ENCODE results near the gene SPN. TPM values are rescaled to one million over a fixed set of nuclear protein-coding genes. Genes with fewer than 3 reads are reported as not detected.
A peak's percentile ranks its signal among the peaks of the same experiment; 100 is the strongest.
"Not testable (repeated sequence)": the region's sequence is repeated elsewhere in the genome, so short reads cannot be mapped to it uniquely, and the experiment has no call there.

The SPN gene, protein sequence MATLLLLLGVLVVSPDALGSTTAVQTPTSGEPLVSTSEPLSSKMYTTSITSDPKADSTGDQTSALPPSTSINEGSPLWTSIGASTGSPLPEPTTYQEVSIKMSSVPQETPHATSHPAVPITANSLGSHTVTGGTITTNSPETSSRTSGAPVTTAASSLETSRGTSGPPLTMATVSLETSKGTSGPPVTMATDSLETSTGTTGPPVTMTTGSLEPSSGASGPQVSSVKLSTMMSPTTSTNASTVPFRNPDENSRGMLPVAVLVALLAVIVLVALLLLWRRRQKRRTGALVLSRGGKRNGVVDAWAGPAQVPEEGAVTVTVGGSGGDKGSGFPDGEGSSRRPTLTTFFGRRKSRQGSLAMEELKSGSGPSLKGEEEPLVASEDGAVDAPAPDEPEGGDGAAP
- 100 to 1,000 TPM; 109 to 114 TPM for total RNA-seq

DNA sequence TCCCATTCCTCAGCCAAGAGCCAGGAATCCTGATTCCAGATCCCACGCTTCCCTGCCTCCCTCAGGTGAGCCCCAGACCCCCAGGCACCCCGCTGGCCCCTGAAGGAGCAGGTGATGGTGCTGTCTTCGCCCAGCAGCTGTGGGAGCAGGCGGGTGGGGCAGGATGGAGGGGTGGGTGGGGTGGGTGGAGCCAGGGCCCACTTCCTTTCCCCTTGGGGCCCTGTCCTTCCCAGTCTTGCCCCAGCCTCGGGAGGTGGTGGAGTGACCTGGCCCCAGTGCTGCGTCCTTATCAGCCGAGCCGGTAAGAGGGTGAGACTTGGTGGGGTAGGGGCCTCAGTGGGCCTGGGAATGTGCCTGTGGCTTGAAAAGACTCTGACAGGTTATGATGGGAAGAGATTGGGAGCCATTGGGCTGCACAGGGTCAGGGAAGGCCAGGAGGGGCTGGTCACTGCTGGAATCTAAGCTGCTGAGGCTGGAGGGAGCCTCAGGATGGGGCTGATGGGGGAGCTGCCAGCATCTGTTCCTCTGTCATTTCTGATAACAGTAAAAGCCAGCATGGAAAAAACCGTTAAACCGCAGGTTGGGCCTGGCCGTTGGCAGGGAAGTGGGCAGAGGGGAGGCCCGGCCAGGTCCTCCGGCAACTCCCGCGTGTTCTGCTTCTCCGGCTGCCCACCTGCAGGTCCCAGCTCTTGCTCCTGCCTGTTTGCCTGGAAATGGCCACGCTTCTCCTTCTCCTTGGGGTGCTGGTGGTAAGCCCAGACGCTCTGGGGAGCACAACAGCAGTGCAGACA lies at the start of gene SPN:
Gene SPN, plus strand, starts transcription at position 232 of the 791 bp plus-strand sequence. Its CDS starts 482 bp downstream, at position 714.
- H3K36me3 Mint-ChIP-seq: peaks cover 37% of the 10 kb centered on the region
- CTCF ChIA-PET: interaction anchor here (0.6 to 1.5 kb wide), 4 partner anchors 19 to 392 kb away, joined by 3 to 4 read pairs (median 3); no protein-coding TSS in a partner anchor
- intact Hi-C loops (cut with micrococcal nuclease): loop anchor here (2.0 to 5.0 kb wide), 2 partner anchors 18 to 61 kb away; no protein-coding TSS in a partner anchor
- peak within 1 kb of the TSS; percentile 97 for H3K4me3 Mint-ChIP-seq
- H3K27me3 Mint-ChIP-seq: no peaks in the 10 kb centered on the region
- H3K9me3 Mint-ChIP-seq: no peaks in the 10 kb centered on the region
- peak within 1 kb of the TSS; percentile 100 for H3K27ac Mint-ChIP-seq
- H3K4me1 Mint-ChIP-seq (ENCODE audit: low read depth): peaks cover 56% of the 10 kb centered on the region
- DNase-seq: peak; percentile 74
- POLR2A ChIA-PET: interaction anchor here (0.5 to 1.6 kb wide), 6 partner anchors 16 to 788 kb away, joined by 3 to 10 read pairs (median 4); partner anchors contain the start of gene QPRT

- H3K36me3 Mint-ChIP-seq: peaks cover 16% of the 10 kb centered on the region
- CTCF ChIA-PET, H3K9me3 Mint-ChIP-seq, H3K27me3 Mint-ChIP-seq: not testable (repeated sequence)
- peak overlapping the region; percentile 91 for H3K4me3 Mint-ChIP-seq
- DNase-seq: peak; percentile 94
- peaks cover 20% of the 10 kb centered on the region for H3K4me1 Mint-ChIP-seq (ENCODE audit: low read depth)
- POLR2A ChIA-PET: interaction anchor here (0.9 to 2.0 kb wide), 4 partner anchors 48 to 53 kb away, joined by 3 to 10 read pairs (median 4); partner anchors contain the start of gene SPN
- peak overlapping the region; percentile 99 for H3K27ac Mint-ChIP-seq
- intact Hi-C loops (cut with micrococcal nuclease): loop anchor here (2.0 to 5.0 kb wide), 2 partner anchors 19 to 859 kb away; partner anchors contain the start of gene ITGAL
Measured at GRCh38 chr16:29613307-29614057, 49.6 kb upstream of the SPN start.

GRCh38 chr16:29614691-29615314 lies 48.2 kb upstream of the SPN start:
- H3K27ac Mint-ChIP-seq, H3K4me3 Mint-ChIP-seq, H3K27me3 Mint-ChIP-seq, POLR2A ChIA-PET, CTCF ChIA-PET, H3K9me3 Mint-ChIP-seq, DNase-seq: not testable (repeated sequence)
- Mint-ChIP-seq H3K36me3 (peaks cover 11% of the 10 kb centered on the region), H3K4me1 (ENCODE audit: low read depth) (peaks cover 13% of the 10 kb centered on the region)
- intact Hi-C loops (cut with micrococcal nuclease): loop anchor here (5.0 kb wide), 1 partner anchor 857 kb away; the partner anchor contains the start of gene ITGAL

DNA sequence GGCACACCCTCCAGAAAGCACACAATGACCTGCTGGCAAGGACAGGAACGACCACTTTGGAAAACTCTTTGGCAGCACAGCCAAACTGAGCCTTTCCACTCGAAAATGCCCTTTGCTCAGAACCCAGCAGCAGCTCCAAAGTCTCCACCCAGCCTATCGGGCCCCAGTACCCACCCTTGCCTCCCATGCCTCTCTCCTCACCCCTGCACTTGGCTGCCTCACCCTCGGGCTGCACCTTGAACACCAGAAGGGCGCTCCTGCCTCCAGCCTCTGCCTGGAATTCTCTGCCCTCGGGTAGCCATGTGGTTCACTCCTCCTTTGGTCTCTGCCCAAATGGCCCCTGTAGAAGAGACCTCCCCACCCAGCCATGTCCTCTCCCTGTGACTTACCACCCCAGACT lies 46.9 kb upstream of the SPN start:
- H3K27me3 Mint-ChIP-seq; H3K27ac Mint-ChIP-seq; DNase-seq; intact Hi-C loops (cut with micrococcal nuclease); H3K9me3 Mint-ChIP-seq; CTCF ChIA-PET; H3K4me3 Mint-ChIP-seq: not testable (repeated sequence)
- POLR2A ChIA-PET: interaction anchor here (0.6 kb wide), 1 partner anchor 135 kb away, joined by 3 read pairs; no protein-coding TSS in a partner anchor
- Mint-ChIP-seq H3K4me1 (ENCODE audit: low read depth) (peaks cover 11% of the 10 kb centered on the region), H3K36me3 (peaks cover 11% of the 10 kb centered on the region)

DNA sequence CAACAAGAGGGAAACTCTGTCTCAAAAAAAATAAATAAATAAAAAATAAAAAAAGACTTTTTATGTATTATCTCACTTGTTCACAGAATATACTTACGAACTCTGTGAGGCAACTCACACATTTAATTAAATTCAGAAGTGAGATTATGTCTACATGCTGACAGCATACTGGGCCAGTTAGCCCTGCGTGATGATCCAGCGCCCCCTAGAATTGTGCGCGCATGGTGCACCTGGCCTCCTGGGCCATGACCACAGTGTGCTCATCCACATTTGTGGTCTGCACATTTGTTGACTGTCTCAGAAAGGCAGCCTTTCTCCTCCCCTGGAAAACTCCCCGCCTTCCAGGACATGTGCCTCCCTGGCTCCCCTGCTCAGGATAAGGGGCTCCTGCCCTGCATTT lies 42.5 kb upstream of the SPN start:
- peak; percentile 77 for DNase-seq
- intact Hi-C loops (cut with micrococcal nuclease); H3K9me3 Mint-ChIP-seq; H3K4me3 Mint-ChIP-seq; H3K4me1 Mint-ChIP-seq (ENCODE audit: low read depth); H3K36me3 Mint-ChIP-seq; H3K27me3 Mint-ChIP-seq; POLR2A ChIA-PET; CTCF ChIA-PET; H3K27ac Mint-ChIP-seq: not testable (repeated sequence)

DNA sequence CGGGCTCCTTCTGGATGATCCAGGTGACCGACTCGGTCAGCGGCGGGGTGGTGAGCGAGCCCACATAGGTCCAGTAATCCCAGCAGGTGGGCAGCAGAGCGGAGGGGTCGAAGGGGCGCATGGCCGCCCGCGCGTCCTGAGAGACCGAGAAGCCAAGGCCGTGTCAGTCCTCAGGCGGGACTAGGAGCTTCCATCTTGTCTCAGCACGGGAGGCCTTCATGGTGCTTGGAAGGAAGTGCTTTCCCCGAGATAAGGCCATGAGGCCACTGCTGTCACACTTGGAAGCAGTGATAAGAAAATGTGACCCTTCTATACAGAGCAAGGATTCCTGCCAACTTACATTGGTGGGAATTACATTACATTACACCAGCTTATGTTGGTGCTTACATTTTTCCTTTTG lies 40.3 kb upstream of the SPN start:
- intact Hi-C loops (cut with micrococcal nuclease); H3K4me3 Mint-ChIP-seq; H3K9me3 Mint-ChIP-seq; H3K27ac Mint-ChIP-seq; H3K36me3 Mint-ChIP-seq; CTCF ChIA-PET; H3K27me3 Mint-ChIP-seq; DNase-seq; POLR2A ChIA-PET: not testable (repeated sequence)
- H3K4me1 Mint-ChIP-seq (ENCODE audit: low read depth): peaks cover 15% of the 10 kb centered on the region

DNA sequence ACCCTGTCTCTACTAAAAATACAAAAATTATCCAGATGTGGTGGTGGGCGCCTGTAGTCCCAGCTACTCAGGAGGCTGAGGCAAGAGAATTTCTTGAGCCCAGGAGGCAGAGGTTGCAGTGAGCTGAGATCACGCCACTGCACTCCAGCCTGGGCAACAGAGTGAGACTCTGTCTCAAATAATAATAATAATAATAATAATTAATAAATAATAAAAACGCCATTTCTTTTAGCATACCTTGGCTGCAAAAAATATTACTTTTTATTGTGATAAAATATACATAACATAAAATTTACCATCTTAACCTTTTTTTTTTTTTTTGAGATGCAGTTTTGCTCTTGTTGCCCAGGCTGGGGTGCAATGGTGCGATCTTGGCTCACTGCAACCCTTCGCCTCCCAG lies 39.8 kb upstream of the SPN start:
- H3K27ac Mint-ChIP-seq; DNase-seq; H3K4me3 Mint-ChIP-seq; POLR2A ChIA-PET; CTCF ChIA-PET; intact Hi-C loops (cut with micrococcal nuclease); H3K9me3 Mint-ChIP-seq; H3K36me3 Mint-ChIP-seq; H3K27me3 Mint-ChIP-seq: not testable (repeated sequence)
- peaks cover 17% of the 10 kb centered on the region for H3K4me1 Mint-ChIP-seq (ENCODE audit: low read depth)

DNA sequence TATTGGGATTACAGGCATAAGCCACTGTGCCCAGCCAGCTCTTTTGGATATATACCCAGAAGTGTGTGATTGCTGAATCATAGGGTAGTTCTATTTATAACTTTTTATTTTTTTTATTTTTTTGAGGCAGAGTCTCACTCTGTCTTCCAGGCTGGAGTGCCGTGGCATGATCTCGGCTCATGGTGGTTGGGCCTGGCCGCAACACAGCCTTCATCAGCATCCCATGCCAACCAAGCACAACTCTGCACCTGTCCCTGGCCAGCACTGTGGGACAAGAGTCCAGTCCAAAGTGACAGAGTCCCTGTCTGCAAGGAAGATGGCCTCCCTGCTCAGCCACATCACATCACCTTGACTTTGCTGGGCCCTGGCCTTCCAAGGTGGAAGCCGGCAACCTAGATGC lies 37.9 kb upstream of the SPN start:
- DNase-seq; H3K4me3 Mint-ChIP-seq; H3K27me3 Mint-ChIP-seq; H3K36me3 Mint-ChIP-seq; intact Hi-C loops (cut with micrococcal nuclease); POLR2A ChIA-PET; H3K9me3 Mint-ChIP-seq; H3K27ac Mint-ChIP-seq; CTCF ChIA-PET: not testable (repeated sequence)
- H3K4me1 Mint-ChIP-seq (ENCODE audit: low read depth): peaks cover 12% of the 10 kb centered on the region

DNA sequence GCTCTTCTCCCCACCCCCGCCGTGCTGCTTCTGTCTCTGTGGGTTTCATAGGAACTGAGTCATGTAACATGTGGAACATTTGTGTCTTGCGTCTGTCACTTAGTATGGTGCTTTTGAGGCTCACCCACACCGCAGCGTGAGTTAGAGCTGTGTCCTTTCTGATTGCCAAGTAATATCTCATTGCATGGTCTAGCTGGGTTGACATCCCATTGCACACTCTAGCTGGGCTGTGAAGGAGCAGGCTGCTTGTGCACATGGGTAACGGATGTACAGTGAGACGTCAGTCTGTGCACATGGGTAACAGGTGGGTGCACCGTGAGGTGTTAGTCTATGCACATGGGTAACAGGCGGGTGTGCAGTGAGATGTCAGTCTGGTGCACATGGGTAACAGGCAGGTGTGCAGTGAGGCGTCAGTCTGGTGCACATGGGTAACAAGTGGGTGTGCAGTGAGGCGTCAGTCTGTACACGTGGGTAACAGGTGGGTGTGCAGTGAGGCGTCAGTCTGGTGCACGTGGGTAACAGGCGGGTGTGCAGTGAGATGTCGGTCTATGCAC lies 36.2 kb upstream of the SPN start:
- POLR2A ChIA-PET; H3K4me3 Mint-ChIP-seq; intact Hi-C loops (cut with micrococcal nuclease); CTCF ChIA-PET; H3K9me3 Mint-ChIP-seq; H3K27me3 Mint-ChIP-seq; H3K36me3 Mint-ChIP-seq: not testable (repeated sequence)
- H3K4me1 Mint-ChIP-seq (ENCODE audit: low read depth): peaks cover 12% of the 10 kb centered on the region
- peak overlapping the region; percentile 74 for H3K27ac Mint-ChIP-seq
- DNase-seq: peak; percentile 88

GRCh38 chr16:29627661-29628075 lies 35.4 kb upstream of the SPN start:
- H3K4me1 Mint-ChIP-seq (ENCODE audit: low read depth): peaks cover 12% of the 10 kb centered on the region
- CTCF ChIA-PET; H3K27ac Mint-ChIP-seq; intact Hi-C loops (cut with micrococcal nuclease); DNase-seq; H3K27me3 Mint-ChIP-seq; H3K4me3 Mint-ChIP-seq; H3K9me3 Mint-ChIP-seq; POLR2A ChIA-PET; H3K36me3 Mint-ChIP-seq: not testable (repeated sequence)

DNA sequence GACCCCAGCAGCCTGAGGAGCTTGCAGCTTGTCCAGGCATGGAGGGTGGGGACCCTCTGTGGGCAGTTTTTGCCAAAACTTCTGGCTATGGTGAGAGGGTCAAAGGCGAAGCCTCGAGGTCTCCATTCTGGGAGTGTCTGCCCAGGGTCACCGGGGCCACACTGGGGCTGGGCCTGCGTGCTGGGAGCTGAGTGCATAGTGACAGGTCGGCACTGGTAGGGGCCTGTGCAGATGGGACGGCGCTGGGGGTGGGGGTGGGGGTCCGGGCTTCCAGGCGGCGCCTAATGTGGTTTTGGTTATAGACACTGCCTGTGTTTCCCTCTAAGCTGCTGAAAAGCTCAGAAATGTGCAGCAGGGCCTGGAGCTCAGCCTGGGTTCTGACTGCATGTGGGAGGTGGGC lies 34.3 kb upstream of the SPN start:
- H3K36me3 Mint-ChIP-seq; POLR2A ChIA-PET; intact Hi-C loops (cut with micrococcal nuclease); H3K4me3 Mint-ChIP-seq; H3K9me3 Mint-ChIP-seq; CTCF ChIA-PET; DNase-seq; H3K27me3 Mint-ChIP-seq; H3K27ac Mint-ChIP-seq: not testable (repeated sequence)
- H3K4me1 Mint-ChIP-seq (ENCODE audit: low read depth): peaks cover 12% of the 10 kb centered on the region

Data from activated CD4-positive, alpha-beta memory T cell treated with anti-CD3 and anti-CD28 coated beads for 36 hours (primary cell).